Measurements from ENCODE around the gene CDKL1.
A peak's percentile ranks its signal among the peaks of the same experiment; 100 is the strongest.
"Not testable (repeated sequence)": the region's sequence is repeated elsewhere in the genome, so short reads cannot be mapped to it uniquely, and the experiment has no call there.

Gene CDKL1

DNA sequence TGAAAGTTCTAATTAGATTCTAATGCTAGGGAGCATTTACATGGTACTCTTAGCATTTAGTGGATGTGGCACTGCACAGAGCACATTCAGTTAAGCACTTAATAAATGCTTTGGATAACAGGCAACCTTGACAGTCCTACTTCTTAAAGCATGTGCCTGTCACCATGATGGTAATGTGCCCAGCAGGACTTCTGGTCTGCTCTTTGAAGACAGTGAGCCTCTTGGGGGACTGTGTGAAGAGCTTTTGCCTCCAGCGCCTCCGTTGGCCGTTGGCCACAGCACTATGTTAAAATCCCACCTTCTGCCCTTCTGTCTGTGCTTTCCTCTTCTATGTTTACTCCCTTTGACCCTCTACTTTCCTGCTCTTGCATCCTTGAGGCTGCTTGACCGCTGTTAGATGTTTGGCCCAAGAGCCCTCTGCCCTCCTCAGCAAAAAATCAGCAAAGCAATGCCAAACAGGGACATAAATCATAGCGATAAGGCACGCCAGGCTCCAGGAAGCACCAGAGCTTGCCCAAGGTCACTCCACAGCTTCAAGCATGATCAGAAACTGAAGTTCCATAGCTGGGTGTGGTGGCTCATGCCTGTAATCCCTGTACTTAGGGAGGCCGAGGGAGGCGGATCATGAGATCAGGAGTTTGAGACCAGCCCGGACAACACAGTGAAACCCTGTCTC is 8.3 kb downstream of the CDKL1 start:
- no peak for DNase-seq (ENCODE audit: low read depth in 3 of 3)

GRCh38 chr14:50387548-50387947 is 9.1 kb downstream of the CDKL1 start:
- DNase-seq (ENCODE audit: low read depth in 3 of 3) = no peak

GRCh38 chr14:50383618-50384225 is 13.0 kb downstream of the CDKL1 start:
- no peak for DNase-seq (ENCODE audit: low read depth in 3 of 3)

DNA sequence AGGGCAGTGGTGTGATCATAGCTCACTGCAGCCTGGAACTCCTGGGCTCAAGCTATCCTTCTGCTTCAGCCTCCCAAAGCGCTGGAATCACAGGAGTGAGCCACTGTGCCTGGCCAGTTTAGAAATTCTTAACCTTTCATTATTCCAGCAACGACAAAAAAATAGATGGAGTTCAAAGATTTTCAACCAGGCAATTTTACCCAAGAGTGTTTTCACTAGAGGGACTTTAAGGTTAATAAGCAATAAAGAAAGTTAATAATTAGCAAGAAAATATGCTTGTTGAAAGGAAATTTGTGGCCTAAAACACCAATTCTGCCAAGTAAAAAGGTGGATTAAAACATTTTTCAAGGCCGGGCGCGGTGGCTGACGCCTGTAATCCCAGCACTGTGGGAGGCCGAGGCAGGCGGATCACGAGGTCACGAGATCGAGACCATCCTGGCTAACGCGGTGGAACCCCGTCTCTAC is 14.8 kb downstream of the CDKL1 start:
- no peak for DNase-seq (ENCODE audit: low read depth in 3 of 3)

DNA sequence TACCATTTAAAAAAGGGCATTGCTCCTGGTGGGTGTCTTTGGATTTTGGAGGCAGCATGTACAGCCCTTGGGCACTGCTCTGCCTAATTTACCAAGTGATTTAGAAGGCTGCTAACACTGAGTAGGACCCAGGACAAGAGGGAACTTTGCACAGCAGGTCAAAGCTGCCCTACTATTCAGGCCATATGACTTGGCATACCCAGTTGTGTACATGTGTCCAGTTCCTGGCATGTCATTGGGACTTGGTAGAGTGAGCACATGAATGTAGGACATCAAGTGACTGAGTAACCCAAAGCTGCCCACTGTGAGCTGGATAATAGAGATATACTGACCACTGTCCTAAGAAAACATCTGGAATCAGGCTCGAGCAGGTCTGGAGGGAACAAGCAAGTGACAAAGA is 15.7 kb downstream of the CDKL1 start:
- no peak for DNase-seq (ENCODE audit: low read depth in 3 of 3)

- DNase-seq (ENCODE audit: low read depth in 3 of 3) = no peak
Measured at GRCh38 chr14:50380455-50380854, 16.2 kb downstream of the CDKL1 start.

DNA sequence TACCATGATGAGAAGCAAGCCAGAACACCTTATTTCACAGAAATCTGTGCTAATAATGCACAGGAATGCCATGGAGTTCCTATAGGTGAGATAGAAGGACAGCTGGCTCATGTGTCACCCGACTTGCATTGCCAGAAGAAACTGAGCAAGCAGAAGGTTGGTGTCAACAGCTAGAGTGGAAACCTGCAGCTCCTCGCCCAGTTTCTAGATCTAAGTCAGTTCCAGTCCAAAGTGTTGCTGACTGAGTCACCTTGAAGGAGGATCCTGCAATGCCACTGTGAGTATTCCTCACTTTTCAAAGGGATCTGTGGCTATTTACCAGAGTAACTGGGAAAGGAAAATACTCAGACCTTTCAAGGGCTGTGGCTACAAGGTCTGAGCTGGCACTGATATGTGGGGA is 17.1 kb downstream of the CDKL1 start:
- DNase-seq (ENCODE audit: low read depth in 3 of 3) = no peak

DNA sequence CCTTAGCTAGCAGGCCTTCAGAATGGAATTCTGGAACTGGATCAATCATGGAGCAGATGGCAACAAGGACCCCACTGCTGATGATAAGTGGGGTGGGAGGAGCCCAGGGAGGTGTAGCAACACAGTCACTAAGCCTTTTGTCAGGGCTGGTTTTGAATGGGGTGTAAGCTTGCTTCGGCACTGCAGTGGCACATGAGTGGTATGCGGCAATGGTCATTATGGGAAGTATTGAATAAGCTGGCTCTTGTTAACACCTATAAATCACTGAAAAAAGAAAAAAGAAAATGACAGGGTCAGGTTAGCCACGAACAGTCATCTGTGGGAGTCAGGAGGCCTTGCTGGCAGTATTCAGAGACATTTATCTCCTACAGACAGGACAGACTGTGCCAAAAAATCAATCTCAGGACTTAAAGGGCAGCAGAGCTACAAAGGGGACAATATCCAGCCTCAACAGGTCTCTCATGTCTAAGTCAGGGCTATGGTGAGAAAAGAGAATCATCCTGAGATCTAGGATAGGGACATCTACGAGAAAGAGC is 19.1 kb downstream of the CDKL1 start:
- DNase-seq (ENCODE audit: low read depth in 3 of 3) = no peak

DNA sequence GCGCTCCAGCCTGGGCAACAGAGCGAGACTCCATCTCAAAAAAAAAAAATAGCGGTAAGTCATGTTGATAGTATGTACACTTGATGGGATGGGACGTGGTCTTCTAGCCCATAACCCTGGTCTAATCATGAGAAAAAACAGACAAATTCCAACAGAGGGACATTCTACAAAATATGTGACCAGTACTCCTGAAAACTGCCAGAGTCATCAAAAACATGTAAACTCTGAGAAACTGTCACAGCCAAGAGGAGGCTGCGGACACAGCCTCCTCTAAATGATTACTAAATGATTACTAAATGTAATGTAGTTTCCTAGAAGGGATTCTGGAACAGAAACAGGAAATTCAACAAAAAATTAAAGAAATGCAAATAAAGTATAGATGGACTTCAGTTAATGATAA is 20.9 kb downstream of the CDKL1 start:
- DNase-seq (ENCODE audit: low read depth in 3 of 3) = no peak

DNA sequence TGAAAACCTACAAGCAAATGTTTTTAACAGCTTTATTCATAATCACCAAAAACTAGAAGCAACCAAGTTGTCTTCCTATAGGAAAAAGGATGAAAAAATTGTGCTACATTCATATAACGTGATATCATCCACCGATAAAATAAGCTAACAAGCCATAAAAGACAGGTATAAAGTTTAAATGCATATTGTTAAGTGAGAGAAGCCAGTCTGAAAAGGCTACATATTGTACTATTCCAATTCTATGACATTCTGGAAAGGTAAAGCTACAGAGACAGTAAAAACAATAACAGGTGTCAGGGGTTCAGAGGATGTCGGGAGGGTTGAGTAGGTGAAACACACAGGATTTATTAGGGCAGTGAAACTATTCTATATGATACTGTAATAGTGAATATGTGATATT is 22.7 kb downstream of the CDKL1 start:
- no peak for DNase-seq (ENCODE audit: low read depth in 3 of 3)

DNA sequence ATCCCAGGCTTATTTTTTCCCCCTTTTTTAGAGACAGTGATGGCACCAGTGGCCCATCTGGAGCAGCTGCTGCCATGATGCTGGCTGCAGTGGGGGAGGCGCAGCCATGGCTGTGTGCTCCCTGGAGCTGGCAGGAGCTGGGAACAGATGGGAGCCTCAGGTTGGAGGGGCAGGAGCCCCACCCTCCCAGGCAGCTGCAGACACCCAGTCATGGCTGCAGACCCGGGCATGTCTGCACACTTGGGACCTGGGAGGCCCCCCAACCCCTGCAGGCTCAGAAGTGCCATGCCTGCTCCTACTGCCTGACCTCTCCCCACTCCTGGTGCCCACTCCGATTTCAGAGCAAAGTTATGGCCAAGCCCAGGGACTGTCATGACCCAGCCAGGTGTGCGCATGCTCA is 25.1 kb downstream of the CDKL1 start:
- no peak for DNase-seq (ENCODE audit: low read depth in 3 of 3)

- DNase-seq (ENCODE audit: low read depth in 3 of 3) = no peak
Measured at GRCh38 chr14:50366589-50366988, 30.1 kb downstream of the CDKL1 start.

GRCh38 chr14:50366115-50366514 is 30.6 kb downstream of the CDKL1 start:
- no peak for DNase-seq (ENCODE audit: low read depth in 3 of 3)

DNA sequence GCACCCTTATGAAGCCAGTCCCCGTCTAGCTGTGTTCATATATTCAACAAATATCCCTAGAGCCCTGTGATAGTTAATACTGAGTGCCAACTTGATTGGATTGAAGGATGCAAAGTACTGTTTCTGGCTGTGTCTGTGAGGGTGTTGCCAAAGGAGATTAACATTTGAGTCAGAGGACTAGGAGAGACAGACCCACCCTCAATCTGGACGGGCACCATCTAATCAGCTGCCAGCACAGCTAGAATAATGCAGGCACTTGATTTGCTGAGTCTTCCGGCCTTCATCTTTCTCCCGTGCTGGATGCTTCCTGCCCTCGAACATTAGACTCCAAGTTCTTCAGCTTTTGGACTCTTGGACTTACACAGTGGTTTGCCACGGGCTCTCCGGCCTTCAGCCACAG is 31.1 kb downstream of the CDKL1 start:
- DNase-seq (ENCODE audit: low read depth in 3 of 3) = not testable (repeated sequence)

GRCh38 chr14:50364792-50365191 is 31.9 kb downstream of the CDKL1 start:
- no peak for DNase-seq (ENCODE audit: low read depth in 3 of 3)

DNA sequence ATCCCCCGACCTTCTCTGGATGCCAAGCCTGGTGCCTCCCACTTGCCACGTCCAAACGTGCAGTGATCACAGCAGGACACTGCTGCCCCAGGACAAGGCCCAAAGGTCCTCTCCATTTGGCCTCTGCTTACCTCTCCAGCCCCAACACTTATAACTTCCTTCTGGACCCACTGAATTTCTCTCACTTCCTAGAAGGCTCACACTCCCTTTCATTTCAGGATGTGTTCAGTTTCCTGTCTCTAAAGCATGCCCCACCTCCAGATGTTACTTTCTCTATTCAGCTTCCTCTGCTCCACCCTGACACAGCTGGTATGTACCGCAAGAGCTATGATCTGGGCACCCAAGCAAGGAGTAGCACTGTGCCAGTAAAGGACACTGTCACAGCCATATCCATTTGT is 33.0 kb downstream of the CDKL1 start:
- DNase-seq (ENCODE audit: low read depth in 3 of 3) = peak in 2 of 3 donors; percentile 8 to 33

GRCh38 chr14:50362764-50363713 is 33.6 kb downstream of the CDKL1 start:
- DNase-seq (ENCODE audit: low read depth in 3 of 3) = peak in 1 of 3 donors; percentile 21

GRCh38 chr14:50361473-50362403 is 34.9 kb downstream of the CDKL1 start:
- DNase-seq (ENCODE audit: low read depth in 3 of 3) = not testable (repeated sequence)

DNA sequence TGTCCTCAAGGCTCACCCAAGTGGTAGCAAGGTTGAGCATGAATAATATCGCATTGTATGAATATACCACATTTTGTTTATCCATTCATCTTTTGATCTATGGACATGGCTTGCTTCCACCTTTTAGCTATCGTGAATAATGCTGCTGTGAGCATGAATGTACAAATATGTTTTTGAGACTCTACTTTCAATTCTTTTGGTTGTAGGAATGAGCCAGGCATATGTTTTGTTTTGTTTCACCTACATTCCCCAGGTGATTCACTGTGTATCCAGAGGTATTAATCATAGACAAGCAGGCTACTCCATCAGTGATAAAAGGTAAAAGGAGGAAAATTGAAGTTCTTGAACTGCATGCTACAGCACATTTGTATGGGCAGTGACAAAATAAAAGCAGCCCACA is 35.8 kb downstream of the CDKL1 start:
- DNase-seq (ENCODE audit: low read depth in 3 of 3) = no peak

DNA sequence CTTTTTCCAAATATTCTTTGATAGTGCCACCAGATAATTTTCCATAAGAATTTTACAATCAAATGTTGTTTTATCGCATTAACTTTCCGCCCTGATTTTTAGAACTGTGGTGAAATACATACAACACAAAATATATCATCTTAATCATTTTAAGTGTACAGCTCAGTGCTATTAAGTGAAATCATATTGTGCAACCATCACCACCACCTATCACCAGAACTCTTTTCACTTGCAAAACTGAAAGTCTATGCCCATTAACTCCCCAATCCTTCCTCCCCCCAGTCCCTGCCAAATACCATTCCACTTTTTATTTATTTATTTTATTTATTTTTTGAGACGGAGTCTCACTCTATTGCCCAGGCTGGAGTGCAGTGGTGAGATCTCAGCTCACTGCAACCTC is 36.6 kb downstream of the CDKL1 start:
- DNase-seq (ENCODE audit: low read depth in 3 of 3) = no peak

- DNase-seq (ENCODE audit: low read depth in 3 of 3) = no peak
Measured at GRCh38 chr14:50359631-50360030, 37.0 kb downstream of the CDKL1 start.
